Measurements from ENCODE around the gene C3AR1. TPM values are rescaled to one million over a fixed set of nuclear protein-coding genes. Genes with fewer than 3 reads are reported as not detected.

C3AR1 gene
- polyA plus RNA-seq, 1 donor (not counting 4 experiments of a cell fraction or from before 2014, with no cell fraction given): 0.60 TPM

GRCh38 chr12:8050600-8051250 lies 15.4 kb downstream of the C3AR1 start:
- H3K4me1 ChIP-seq (ENCODE audit: control insufficient read depth, extremely low read depth, insufficient read depth, low read length): no peaks in the 10 kb centered on the region
- no peak overlapping the region for H2AFZ ChIP-seq (ENCODE audit: control insufficient read depth, low read length)
- no peaks in the 10 kb centered on the region for H4K20me1 ChIP-seq (ENCODE audit: control insufficient read depth, extremely low read depth, insufficient read depth, low read length)
- no peak overlapping the region for H3K27ac ChIP-seq (ENCODE audit: control insufficient read depth, insufficient read depth, low read length)
- no peak overlapping the region for H3K9ac ChIP-seq (ENCODE audit: control insufficient read depth, extremely low read depth, insufficient read depth, low read length)
- no peak for FAIRE-seq
- dilution Hi-C loops (cut with MboI; ENCODE audit: extremely low pct_ligation_motif_present, low sequenced_read_pairs): no loop called here
- H3K79me2 ChIP-seq (ENCODE audit: control insufficient read depth, insufficient read depth, low read length): no peaks in the 10 kb centered on the region
- no peak overlapping the region for H3K4me3 ChIP-seq (ENCODE audit: control insufficient read depth in 2 of 3, extremely low read depth in 1 of 3, insufficient read depth in 2 of 3, low read depth in 1 of 3, low read length in 3 of 3)
- H3K9me1 ChIP-seq (ENCODE audit: control insufficient read depth, extremely low read depth, insufficient read depth, low read length): no peaks in the 10 kb centered on the region
- TF ChIP-seq EZH2 (IDR thresholded peaks at IDR 0.05; ENCODE audit: low read length) (no peak), CTCF (optimal IDR thresholded peaks at IDR 0.05 in 1 of 3, IDR thresholded peaks at IDR 0.05 in 1 of 3, conservative IDR thresholded peaks at IDR 0.05 in 1 of 3; ENCODE audit: extremely low read depth in 1 of 3, insufficient read depth in 2 of 3, low read length in 3 of 3) (no peak)
- peaks cover 10 to 35% of the 10 kb centered on the region in 2 experiments for H3K36me3 ChIP-seq (ENCODE audit: control insufficient read depth in 2 of 2, extremely low read depth in 1 of 2, insufficient read depth in 2 of 2, low read length in 2 of 2)
- H3K27me3 ChIP-seq (ENCODE audit: control insufficient read depth, extremely low read depth, insufficient read depth, low read length): no peaks in the 10 kb centered on the region
- DNase-seq (ENCODE audit: low read depth, low spot score): no peak
- H3K4me2 ChIP-seq (ENCODE audit: control insufficient read depth, extremely low read depth, insufficient read depth, low read depth, low read length): no peak overlapping the region
- H3K9me3 ChIP-seq (ENCODE audit: control insufficient read depth, low read depth, low read length): no peaks in the 10 kb centered on the region

DNA sequence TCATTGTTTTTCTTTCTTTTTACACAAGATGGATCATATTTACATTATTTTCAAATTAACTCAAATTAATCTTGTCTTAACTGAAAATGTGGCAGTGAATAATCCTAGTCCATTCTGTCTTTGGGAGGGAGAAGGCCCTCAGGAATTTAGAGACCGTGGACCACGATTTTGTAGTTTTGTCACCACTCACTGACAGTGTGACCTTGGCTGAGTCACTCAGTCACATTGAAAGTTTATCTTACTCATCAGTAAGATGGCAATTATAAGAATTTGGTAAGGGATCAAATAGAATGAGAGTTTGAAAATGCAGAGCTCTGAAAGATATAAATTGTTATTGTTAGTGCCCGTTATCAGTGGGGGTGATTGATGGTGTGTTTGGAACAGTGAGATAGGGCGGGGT lies 17.3 kb downstream of the C3AR1 start:
- H3K36me3 ChIP-seq (ENCODE audit: control insufficient read depth in 2 of 2, extremely low read depth in 1 of 2, insufficient read depth in 2 of 2, low read length in 2 of 2): peaks cover 14 to 33% of the 10 kb centered on the region in 2 experiments
- FAIRE-seq: no peak
- no peaks in the 10 kb centered on the region for H3K4me1 ChIP-seq (ENCODE audit: control insufficient read depth, extremely low read depth, insufficient read depth, low read length)
- dilution Hi-C loops (cut with MboI; ENCODE audit: extremely low pct_ligation_motif_present, low sequenced_read_pairs): no loop called here
- DNase-seq (ENCODE audit: low read depth, low spot score): no peak
- H3K79me2 ChIP-seq (ENCODE audit: control insufficient read depth, insufficient read depth, low read length): no peaks in the 10 kb centered on the region
- H4K20me1 ChIP-seq (ENCODE audit: control insufficient read depth, extremely low read depth, insufficient read depth, low read length): no peaks in the 10 kb centered on the region
- H3K27ac ChIP-seq (ENCODE audit: control insufficient read depth, insufficient read depth, low read length): no peak overlapping the region
- H2AFZ ChIP-seq (ENCODE audit: control insufficient read depth, low read length): no peak overlapping the region
- H3K9ac ChIP-seq (ENCODE audit: control insufficient read depth, extremely low read depth, insufficient read depth, low read length): no peak overlapping the region
- H3K4me2 ChIP-seq (ENCODE audit: control insufficient read depth, extremely low read depth, insufficient read depth, low read depth, low read length): no peak overlapping the region
- H3K9me3 ChIP-seq (ENCODE audit: control insufficient read depth, low read depth, low read length): no peaks in the 10 kb centered on the region
- no peak overlapping the region for H3K4me3 ChIP-seq (ENCODE audit: control insufficient read depth in 2 of 3, extremely low read depth in 1 of 3, insufficient read depth in 2 of 3, low read depth in 1 of 3, low read length in 3 of 3)
- H3K27me3 ChIP-seq (ENCODE audit: control insufficient read depth, extremely low read depth, insufficient read depth, low read length): no peaks in the 10 kb centered on the region
- TF ChIP-seq CTCF (optimal IDR thresholded peaks at IDR 0.05 in 1 of 3, IDR thresholded peaks at IDR 0.05 in 1 of 3, conservative IDR thresholded peaks at IDR 0.05 in 1 of 3; ENCODE audit: extremely low read depth in 1 of 3, insufficient read depth in 2 of 3, low read length in 3 of 3): no peak
- no peak for TF ChIP-seq EZH2 (IDR thresholded peaks at IDR 0.05; ENCODE audit: low read length)
- H3K9me1 ChIP-seq (ENCODE audit: control insufficient read depth, extremely low read depth, insufficient read depth, low read length): no peaks in the 10 kb centered on the region

Data from keratinocyte (primary cell).